ENCODE results near the gene KCNG2. TPM values are rescaled to one million over a fixed set of nuclear protein-coding genes. Genes with fewer than 3 reads are reported as not detected.

The KCNG2 gene
- total RNA-seq, 2 experiments from 2014 or later, result not detected

GRCh38 chr18:79873449-79874110 lies 75.8 kb downstream of the KCNG2 start:
- ChIA-PET CTCF (ENCODE audit: unreplicated experiment) (interaction anchor here (0.6 kb wide), 1 partner anchor 64 kb away, joined by 3 read pairs; no protein-coding TSS in a partner anchor), POLR2A (no interaction called here)
- H3K9me3 ChIP-seq (ENCODE audit: low read length), result no peaks in the 10 kb centered on the region
- H3K79me2 ChIP-seq (ENCODE audit: insufficient read depth, low read depth, low read length), result no peaks in the 10 kb centered on the region
- H3K9me2 ChIP-seq (ENCODE audit: insufficient read depth, low read length), result no peaks in the 10 kb centered on the region
- no peaks in the 10 kb centered on the region for H4K20me1 ChIP-seq (ENCODE audit: insufficient read depth, low read length)
- no peak overlapping the region for H2AFZ ChIP-seq (ENCODE audit: low read length)
- no peak for DNase-seq (ENCODE audit: low spot score)
- no peaks in the 10 kb centered on the region for H3K36me3 ChIP-seq (ENCODE audit: insufficient read depth, low read length)
- no peak overlapping the region for H3K4me2 ChIP-seq (ENCODE audit: low read length)
- BruUV-seq (replicated peaks), result no TSS peak
- TF ChIP-seq EZH2phosphoT487 (IDR thresholded peaks at IDR 0.05; ENCODE audit: borderline replicate concordance, low read depth, low read length), result no peak
- TF ChIP-seq CTCF (conservative IDR thresholded peaks at IDR 0.05; ENCODE audit: low read length), result no peak
- intact Hi-C loops (cut with micrococcal nuclease; ENCODE audit: unreplicated experiment), result no loop called here
- no peaks in the 10 kb centered on the region for H3K4me1 ChIP-seq (ENCODE audit: insufficient read depth, low read length, poor library complexity, severe bottlenecking)
- H3K27ac ChIP-seq (ENCODE audit: low read depth, low read length, poor library complexity, severe bottlenecking), result no peak overlapping the region
- no peak overlapping the region for H3K4me3 ChIP-seq (ENCODE audit: low read depth, low read length, poor library complexity, severe bottlenecking)

GRCh38 chr18:79874553-79875530 lies 77.1 kb downstream of the KCNG2 start:
- DNase-seq (ENCODE audit: low spot score), result no peak
- no peak overlapping the region for H3K27ac ChIP-seq (ENCODE audit: low read depth, low read length, poor library complexity, severe bottlenecking)
- H4K20me1 ChIP-seq (ENCODE audit: insufficient read depth, low read length), result no peaks in the 10 kb centered on the region
- no peaks in the 10 kb centered on the region for H3K4me1 ChIP-seq (ENCODE audit: insufficient read depth, low read length, poor library complexity, severe bottlenecking)
- no peaks in the 10 kb centered on the region for H3K36me3 ChIP-seq (ENCODE audit: insufficient read depth, low read length)
- no peak overlapping the region for H2AFZ ChIP-seq (ENCODE audit: low read length)
- no peaks in the 10 kb centered on the region for H3K9me3 ChIP-seq (ENCODE audit: low read length)
- TF ChIP-seq EZH2phosphoT487 (IDR thresholded peaks at IDR 0.05; ENCODE audit: borderline replicate concordance, low read depth, low read length) (no peak), CTCF (conservative IDR thresholded peaks at IDR 0.05; ENCODE audit: low read length) (no peak)
- BruUV-seq (replicated peaks), result no TSS peak
- H3K79me2 ChIP-seq (ENCODE audit: insufficient read depth, low read depth, low read length), result no peaks in the 10 kb centered on the region
- H3K9me2 ChIP-seq (ENCODE audit: insufficient read depth, low read length), result no peaks in the 10 kb centered on the region
- H3K4me2 ChIP-seq (ENCODE audit: low read length), result no peak overlapping the region
- ChIA-PET POLR2A (no interaction called here), CTCF (ENCODE audit: unreplicated experiment) (interaction anchor here (0.6 kb wide), 1 partner anchor 62 kb away, joined by 3 read pairs; no protein-coding TSS in a partner anchor)
- no peak overlapping the region for H3K4me3 ChIP-seq (ENCODE audit: low read depth, low read length, poor library complexity, severe bottlenecking)
- intact Hi-C loops (cut with micrococcal nuclease; ENCODE audit: unreplicated experiment), result no loop called here

All from OCI-LY7 (cell line).